Tibial nerve (tissue), 4 donors: ENCODE measurements around the gene SPC24.

Experiments
- EP300 ChIP-seq, 2 donors: sonication (generic); formaldehyde crosslinking; IDR thresholded peaks; one replicate each; pipeline ENCODE4 v1.6.1; 2017; ENCODE audit warnings: antibody characterized with exemption in 2 of 2, mild to moderate bottlenecking in 1 of 2
- POLR2A ChIP-seq, 2 donors: fragments of 450-650 bp; IDR thresholded peaks; one replicate each; pipeline ENCODE4 v1.6.1; 2017; ENCODE audit warnings: antibody characterized with exemption in 2 of 2, mild to moderate bottlenecking in 2 of 2, moderate library complexity in 2 of 2
- TF ChIP-seq, protein P1 (sequence below), 5 experiments: fragments of 200-600 bp in 3 of 5; fragments of 450-650 bp in 2 of 5; sonication (generic) in 3 of 5; IDR thresholded peaks; one replicate each; pipeline ENCODE4 v1.5.1; 2016 to 2019; ENCODE audit warnings: antibody characterized with exemption in 5 of 5, mild to moderate bottlenecking in 3 of 5, moderate library complexity in 2 of 5

DNA sequence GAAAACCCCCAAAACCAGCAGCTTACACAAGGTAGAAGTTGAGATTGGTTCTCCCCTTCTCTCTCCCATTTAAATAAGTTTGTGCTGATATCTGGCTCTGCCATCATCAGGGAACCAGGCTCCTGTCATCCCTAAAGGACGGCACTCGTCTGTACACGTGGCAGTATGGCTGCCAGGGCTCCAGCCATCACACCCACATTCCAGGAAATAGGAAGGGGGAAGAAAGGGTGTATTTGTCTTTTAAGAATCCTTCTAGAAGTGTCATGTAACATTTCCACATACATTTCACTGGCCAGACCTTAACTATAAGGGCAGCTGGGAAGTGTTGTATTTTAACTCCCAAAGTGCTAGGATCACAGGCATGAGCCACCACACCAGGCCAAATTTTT is 10.1 kb downstream of the SPC24 start:
- TF ChIP-seq, protein P1, sequence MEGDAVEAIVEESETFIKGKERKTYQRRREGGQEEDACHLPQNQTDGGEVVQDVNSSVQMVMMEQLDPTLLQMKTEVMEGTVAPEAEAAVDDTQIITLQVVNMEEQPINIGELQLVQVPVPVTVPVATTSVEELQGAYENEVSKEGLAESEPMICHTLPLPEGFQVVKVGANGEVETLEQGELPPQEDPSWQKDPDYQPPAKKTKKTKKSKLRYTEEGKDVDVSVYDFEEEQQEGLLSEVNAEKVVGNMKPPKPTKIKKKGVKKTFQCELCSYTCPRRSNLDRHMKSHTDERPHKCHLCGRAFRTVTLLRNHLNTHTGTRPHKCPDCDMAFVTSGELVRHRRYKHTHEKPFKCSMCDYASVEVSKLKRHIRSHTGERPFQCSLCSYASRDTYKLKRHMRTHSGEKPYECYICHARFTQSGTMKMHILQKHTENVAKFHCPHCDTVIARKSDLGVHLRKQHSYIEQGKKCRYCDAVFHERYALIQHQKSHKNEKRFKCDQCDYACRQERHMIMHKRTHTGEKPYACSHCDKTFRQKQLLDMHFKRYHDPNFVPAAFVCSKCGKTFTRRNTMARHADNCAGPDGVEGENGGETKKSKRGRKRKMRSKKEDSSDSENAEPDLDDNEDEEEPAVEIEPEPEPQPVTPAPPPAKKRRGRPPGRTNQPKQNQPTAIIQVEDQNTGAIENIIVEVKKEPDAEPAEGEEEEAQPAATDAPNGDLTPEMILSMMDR (IDR thresholded peaks at IDR 0.05): no peak
- TF ChIP-seq POLR2A (IDR thresholded peaks at IDR 0.05): no peak
- TF ChIP-seq EP300 (IDR thresholded peaks at IDR 0.05): no peak
